Right hindlimb (tissue), 1 donor: ENCODE measurements around the gene PCDH1.
"Not testable (repeated sequence)": the region's sequence is repeated elsewhere in the genome, so short reads cannot be mapped to it uniquely, and the experiment has no call there.

ENCODE experiments used
- DNase-seq: peaks from one replicate; pipeline ENCODE4 v3.0.0-alpha.2; 2018

Gene PCDH1

DNA sequence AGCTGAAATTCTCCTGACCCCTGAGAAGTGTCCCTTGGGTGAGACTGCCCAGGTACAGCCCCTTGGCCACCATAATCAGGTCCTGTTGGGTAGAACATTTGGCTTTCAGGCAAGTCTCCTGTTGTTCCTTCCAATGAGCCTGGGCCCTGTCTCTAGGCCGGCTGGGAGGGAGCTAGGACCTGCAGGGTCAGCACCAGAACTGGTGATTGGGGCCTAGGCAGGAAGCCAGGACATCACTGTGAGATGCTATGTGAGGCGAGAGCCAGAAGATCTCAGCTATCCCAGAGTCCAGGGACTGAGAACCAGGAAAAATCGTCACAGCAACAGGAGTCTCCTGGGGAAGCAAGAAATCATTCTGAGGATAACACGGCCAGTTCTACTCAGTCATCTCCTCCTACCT is 51.5 kb downstream of the PCDH1 start:
- no peak for DNase-seq

DNA sequence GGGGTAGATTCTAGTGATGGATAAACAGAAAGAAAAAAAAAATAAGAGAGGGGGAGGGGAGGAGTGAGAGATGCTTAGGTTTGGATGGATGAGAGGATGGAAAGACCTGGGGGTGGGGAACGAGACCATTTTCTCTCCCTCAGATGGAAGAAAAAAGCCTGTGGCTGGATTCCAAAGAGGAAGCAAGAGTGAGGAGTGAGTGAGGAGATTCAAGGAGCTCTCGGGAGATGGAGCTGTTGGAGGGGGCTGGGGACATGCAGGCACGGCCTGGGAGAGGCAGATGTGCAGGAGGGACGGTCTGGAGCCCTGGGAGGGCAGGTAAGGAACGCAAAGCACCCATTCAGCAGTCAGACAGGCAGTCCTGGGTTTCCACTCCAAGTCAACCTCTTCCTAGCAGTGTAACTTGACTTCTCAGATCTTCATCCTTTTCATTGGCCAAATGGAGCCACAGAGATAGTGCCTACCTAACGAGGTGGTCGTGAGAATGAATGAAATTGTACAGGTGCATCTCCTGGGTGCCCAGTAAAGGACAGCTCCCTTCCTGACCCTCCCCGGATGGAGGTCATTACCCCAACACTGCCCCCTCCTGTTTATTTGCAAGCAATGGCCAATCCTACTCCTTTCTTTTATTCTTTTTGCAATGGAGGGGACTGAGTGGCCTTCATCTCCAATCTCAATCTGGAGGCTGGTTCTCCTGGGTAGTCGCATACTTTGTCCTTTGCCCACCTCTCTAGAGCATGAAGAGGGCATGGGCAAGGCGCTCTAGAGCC is 52.2 kb downstream of the PCDH1 start:
- no peak for DNase-seq

DNA sequence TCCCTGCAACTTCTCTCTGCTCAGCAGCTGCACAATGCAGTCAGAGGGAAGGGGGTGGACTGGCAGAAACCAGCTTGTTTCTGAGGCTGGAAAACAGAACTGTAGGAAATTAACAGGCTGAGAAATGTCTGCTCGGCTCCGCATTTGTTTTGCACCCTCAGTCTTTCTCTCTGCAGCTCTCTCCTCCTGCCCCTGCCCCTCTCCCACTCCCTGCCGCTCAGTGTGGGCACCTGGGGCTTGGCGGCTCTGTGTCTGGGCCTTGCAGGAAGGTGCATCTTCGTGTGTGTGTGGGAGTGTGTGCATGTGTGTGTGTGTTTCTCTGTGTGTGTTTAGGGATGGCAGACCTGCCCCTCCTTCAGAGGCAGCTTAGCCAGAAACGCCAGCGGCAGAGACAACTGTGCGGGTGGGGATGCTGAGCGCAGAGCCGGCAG is 53.0 kb downstream of the PCDH1 start:
- no peak for DNase-seq

DNA sequence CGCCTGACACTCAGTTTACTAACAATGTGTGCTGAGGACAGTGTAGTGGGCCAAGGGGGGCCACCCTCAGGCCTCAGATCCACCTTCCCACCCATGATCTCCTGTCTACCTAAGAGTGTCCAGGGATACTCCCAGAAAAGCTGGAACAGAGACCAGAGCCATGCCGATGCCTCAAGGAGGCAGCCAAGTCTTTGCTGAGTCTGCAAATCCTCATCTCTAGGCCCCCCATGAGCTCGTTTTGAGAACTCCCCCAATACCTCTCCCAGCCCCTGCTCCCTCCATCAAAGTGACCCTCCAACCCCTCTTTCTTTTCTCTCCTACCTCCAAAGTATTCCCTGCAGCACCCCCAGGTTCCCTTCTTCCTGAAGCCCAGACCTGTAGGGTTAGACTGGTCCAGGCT is 53.5 kb downstream of the PCDH1 start:
- DNase-seq = no peak

DNA sequence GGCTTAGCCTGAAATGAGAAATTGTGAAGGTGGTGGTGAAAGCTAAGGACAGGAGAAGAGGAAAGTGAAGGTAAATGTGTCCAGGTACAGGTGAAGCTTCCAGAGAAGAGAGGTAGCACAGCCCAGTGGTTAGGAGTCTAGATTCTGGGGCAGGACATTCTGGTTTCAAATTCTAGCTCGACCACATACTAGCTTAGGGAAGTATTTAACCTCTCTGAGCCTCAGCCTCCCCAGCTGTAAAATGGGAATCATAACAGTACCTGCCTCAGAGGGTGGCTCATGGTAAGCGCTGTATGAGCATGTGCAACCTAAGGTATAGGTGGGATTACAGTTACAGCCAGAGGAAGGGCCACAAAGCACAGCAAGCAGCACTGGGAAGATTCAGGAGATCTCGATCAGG is 55.2 kb downstream of the PCDH1 start:
- DNase-seq = no peak

DNA sequence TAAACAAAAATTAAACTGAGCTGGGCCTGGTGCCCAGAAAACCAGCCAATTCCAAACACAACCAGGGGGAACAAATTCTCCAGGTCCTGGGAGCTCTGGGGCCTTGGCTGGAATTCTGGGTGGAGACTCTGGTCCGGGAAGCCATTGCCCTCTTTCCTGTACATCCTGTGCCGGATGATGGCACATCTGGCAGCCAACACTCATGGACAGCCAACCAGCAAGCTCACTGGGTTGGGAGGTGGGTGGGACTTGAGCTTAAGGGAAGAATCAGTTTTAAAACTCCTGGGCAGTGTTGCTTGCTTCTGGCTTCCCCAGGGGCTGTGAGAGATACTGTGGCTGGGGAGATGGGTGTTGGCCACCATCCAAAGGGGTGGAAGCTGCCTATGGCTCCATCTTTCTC is 56.1 kb downstream of the PCDH1 start:
- no peak for DNase-seq

DNA sequence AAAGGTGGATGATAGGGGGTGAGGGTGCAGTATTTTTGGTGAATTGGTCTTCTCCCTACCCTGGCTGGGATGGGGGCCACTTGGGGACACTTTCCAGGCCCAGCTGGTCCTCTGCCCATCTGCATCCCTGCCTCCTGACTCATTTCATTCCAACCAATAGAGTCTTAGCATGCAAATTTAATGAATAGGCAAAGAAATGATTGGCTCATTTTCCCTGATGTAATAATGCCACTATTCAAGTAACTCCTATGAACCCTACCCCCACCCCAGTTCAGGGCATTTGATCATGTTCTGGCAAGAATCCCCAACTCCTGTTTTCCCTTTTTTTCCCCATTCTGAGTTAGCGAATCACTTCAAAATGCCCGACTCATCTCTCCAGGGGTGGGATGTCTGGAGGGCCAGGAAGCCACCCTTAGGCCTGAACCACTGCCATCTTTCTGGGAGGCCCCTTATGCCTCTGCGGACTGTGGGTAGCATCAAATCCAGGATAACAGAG is 56.7 kb downstream of the PCDH1 start:
- DNase-seq = no peak

DNA sequence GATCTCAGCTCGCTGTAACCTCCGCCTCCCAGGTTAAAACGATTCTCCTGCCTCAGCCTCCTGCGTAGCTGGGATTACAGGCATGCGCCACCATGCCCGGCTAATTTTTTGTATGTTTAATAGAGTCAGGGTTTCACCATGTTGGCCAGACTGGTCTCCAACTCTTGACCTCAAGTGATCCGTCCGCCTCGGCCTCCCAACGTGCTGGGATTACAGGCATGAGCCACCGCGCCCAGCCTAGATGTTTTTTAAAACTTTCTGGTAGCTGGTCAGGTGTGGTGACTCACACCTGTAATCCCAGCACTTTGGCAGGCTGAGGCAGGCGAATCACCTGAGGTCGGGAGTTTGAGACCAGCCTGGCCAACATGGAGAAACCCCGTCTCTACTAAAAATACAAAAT is 57.5 kb downstream of the PCDH1 start:
- not testable (repeated sequence) for DNase-seq

DNA sequence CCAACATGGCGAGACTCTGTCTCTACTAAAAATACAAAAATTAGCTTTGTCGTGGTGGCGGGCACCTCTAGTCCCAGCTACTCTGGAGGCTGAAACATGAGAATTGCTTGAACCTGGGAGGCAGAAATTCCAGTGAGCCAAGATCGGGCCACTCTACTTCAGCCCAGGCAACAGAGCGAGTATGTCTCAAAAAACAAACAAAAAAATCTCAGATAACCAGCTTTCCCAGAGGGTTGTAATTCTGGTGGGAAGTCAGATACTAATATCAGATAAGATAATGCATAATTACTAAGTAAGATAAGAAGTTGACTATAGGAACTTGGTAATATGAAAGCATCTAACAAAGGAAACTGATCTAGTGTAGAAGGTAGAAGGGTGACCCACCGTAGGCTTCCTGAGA is 60.6 kb downstream of the PCDH1 start:
- DNase-seq = no peak

DNA sequence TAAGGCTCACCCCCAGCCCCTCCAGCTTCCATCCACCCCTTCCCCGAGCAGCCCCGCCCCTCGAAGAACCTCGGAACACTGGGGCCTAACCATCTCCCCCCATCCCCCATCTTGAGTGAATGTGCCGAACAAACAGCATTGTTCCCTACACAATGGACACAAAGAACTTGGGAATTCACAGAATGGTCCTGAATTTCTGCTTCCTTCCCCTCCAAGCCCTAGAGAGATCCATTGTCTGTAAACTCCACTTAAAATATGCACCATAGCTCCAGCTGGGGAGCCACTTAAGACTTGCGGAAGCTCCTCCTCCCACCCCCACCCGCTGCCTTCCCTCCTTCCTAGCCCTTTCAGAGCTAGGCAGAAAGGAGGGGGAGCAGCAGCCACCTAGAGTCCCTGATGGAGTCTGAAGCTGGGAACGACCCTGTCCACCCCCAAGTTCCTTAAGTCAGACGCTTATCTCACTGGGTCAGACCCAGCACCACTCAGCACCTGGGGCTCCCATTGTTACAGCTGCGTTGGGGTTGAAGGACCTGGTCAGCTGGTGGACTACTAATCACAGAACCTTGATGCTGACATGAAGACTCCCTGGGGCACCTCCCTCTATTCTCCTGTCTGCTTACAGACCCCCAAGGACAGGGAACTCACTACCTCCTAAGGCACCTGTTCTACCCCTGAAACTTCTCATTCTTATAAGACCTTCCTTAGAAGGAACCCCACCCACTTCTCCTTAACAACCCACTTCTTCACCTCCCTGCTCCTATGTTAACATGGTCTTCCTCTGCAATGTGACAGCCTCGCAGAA is 61.4 kb downstream of the PCDH1 start:
- no peak for DNase-seq

DNA sequence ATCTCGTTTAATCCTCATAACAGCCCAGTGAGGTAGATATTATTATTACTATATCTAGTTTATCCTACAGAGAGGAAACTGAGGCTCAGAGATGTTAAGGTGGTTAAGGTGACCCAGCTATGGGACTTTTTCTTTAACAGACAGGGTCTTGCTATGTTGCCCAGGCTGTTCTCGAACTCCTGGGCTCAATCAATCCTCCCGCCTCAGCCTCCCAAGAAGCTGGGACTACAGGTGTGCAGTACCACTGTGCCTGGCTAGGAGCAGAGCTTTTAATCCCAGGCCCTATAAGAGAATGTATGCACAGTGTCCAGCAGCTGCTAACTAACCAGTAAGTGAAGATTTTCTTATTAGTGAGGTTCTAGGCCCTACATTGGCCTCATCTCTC is 62.4 kb downstream of the PCDH1 start:
- no peak for DNase-seq

DNA sequence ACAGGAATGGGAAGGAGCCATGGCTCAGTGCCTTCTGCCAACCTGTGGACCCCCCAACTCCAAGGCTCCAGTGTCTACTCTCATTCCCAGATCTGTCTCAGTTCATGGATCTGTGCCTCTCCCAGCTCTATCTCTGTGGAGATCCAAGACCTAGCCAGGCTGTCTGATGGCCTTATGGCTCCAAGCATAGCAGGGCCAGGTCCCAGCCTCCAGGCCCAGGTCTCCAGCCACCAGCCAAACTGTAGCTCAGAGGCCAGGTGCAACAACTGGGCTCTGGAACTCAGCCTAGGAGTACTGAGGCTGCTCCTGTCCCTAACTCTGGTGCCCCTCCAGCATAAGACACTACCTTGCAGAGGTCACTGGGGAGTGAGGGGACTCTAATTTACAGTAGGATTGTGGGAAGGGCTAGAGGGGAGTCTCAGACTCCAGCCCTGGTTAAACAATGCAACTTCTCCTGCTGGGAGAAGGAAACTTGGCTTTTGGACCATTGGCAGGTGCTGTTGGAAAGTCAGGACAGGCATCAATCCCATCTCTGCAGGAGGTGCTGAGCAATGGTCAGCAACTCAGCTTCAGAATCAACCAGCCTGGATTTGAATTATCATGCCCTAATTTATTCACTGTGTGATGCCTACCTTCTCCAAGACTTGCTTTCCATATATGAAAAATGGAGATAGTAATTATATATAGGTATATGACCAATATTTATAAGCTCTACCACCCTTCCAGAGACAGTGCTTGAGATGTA is 63.0 kb downstream of the PCDH1 start:
- DNase-seq = no peak

DNA sequence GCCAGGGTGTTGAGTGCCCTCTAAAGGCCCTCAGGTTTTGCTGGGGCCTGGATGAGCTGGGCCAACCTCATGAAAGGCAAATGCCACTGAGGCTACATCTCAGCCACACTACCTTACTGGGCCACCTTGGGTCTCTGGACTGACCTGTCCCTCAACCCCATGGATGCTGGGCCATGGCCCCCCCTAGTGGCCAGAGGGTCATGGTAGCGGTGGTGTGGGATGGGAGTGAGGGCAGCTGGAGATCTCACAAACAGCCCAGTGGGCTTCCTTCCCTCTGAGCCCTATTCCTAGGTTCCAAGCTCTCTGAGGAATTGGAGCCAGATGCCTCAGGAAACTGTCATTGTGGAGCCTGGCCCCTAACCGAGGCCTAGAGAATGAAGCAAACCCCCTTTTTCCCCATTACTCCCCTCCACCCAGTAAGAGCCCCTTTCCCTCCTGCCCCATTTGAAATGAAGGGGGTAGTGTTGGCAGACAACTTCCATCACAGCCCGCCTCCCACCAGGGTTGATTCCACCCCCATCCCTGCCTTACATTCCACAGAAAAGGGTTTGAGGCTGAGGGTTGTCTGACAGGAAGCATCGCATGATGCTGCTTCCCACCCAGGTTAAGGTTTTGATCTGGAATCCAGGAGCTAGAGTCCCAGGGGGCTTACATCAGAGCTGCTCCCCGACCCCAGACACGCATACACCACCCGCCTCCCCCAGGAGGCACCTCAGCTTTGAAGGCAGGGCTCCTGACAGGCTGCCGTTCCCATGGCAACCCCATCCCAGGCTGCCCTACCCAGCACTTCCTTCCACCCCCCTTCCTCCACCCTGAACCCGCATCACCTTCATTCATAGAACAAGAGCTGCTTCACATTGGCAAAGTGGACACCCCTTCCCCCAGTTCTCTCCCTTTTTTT is 63.9 kb downstream of the PCDH1 start:
- no peak for DNase-seq

DNA sequence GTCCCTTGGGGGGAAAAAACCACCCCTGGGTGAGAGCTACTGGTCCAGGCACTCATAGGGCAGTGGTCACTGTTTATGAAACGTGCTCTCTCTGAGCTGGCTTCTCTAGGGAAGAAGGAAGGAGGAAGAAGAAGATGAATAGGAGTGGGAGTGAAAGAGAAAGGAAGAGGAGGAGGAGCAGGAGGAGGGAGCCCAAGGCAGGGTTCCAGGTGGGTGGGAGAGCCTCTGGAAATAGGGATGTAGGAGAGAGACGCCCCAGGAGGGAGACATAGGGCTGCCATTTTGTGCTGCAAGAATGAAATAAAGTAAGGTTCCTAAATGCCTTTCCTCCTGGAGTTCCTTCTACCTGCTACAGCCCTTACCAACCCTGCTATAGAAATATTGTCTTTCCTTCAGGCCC is 65.7 kb downstream of the PCDH1 start:
- no peak for DNase-seq

DNA sequence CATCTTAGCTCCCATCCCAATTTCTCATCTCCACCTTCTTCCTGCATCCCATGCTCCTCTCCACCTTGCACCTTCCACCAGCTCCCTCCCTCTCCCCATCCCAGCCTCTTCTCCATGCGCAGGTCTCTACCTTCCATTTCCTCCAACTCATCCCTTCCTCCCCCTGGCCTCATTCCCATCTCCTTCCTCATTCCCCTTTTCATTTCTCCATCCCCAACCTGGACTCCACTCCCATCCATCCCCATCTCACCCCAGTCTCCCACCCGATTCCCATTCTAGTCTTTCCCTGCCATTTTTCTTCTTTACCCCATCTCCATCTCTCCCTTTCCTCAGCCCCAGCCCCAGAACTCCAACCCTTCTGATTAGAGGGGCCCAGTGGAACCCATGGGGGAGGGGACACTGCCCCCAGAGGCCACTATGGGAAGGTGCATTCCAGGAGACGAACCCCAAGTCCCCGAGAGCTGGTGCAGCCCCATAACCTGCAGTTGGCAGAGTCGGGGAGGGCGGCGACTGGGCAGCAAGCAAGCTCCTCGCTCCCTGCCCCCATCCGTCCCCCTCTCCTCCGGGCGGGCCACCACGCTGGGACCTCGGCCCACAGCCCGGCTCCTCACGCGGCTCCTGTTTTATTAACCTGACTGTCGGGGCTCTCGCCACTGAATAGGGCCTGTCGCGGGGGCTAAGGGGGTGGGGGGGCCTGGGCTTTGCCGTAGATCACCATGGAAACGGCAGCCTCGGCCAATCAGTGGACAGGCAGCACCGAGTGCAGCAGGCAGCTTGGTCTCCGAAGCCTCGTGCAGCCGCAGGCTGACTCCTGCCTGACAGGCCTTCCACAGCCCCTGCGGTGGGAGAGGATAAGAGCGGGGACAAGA is 66.7 kb downstream of the PCDH1 start:
- peak; percentile 46 for DNase-seq

DNA sequence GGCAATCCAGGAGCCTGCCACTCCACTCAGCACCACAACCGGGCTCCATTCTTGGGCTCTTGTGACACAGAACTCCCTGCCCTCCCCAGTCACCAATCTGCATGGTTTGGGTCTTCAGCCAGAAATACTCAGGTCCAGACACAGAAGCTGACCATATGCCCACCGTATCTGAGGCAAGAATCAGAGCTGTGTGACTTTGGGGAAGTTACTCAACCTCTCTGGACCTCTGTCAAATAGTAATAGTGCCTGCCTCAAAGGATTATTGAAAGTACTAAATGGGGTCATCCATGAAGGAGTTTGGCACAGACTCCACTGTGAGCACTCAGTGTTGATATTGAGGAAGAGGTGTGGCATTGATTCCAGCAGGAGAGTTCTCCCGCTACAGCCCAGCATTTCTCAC is 67.5 kb downstream of the PCDH1 start:
- DNase-seq = no peak

DNA sequence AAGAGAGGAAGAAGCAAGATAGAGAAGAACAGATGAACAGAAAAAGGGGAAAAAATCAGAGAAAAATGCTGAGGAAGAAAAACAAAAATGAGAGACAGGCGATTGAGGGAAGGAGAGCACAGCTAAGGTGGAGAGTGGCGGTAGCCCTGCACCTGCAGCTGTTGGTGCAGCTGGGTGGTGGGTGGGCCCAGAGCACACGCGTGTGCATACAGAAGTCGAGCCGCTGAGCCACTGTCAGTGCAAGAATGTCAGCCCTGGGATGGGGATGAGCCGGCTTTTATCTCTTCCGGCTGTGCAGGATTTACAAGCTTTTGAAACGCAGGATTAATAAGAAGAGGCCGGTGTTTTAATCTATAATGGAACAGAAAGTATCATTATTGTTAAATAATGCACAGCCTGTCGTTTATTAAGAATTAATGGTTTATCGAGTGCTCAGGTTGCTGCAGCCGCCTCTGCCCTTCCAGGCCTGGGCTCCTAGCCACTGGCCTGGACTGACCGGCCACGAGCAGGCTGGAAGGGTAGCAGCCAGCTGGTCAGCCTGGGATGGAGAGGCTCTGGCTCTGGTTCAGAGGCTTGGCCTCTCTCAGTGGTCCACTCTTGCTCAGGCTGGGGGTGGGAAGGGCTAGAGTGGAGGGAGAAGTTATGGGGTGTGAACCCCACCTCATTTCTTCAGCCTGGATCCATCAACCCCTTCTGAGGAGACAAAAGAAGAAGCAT is 68.7 kb downstream of the PCDH1 start:
- no peak for DNase-seq

DNA sequence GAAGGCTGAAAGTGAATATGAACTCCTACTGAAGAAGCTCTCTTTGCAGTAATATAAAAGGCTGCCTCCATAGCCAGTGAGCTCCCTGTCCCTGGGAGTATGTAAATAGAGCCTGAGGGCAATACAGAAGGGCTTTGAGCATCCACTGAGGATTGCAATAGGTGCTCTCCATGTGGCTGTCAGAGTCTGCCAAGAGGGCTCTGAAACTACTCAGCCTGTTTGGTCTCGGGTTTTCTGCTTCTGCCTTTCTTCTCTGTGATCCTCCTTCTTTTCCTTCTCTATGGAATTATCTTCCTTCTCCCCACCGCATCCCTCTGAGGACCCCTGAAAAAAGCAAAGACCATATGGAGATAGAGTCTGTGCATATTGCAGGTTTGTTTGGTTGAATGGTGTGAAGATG is 69.4 kb downstream of the PCDH1 start:
- DNase-seq = no peak

DNA sequence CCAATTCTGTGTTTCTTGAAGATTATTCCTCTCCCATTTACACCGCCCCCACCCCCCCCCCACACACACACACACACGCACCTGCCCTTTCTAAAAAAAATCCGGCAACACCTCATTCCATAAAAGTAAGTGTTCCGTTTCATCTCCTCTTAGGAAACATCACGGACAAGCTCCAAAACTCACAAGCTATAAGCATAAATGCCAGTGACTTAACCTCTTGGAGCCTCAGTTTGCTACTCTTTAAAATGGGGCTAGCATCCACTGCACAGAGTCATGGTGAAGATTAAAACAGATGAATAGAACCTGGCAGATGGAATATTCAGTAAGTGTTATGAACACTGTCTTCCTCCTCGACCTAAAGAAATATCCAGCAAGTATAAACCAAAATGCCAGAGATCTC is 70.5 kb downstream of the PCDH1 start:
- DNase-seq = no peak

DNA sequence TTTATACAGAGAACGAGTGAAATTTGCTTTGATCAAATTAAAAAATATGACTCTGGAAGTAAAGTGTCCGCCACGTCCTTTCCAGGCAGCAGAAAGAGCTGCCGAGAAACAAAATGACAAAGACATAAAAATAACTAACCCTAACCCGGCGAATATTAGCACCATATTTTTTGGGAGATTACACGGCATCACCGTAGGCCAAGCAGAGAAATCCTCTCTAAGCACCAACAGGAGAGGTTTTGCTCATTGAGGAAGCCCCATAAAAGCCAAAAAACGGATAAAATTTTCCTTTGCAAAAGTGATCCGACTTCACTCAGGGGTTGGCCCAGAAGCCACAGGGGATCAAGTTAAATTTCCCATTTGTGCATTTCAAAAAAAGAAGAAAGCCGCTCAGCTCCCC is 70.9 kb downstream of the PCDH1 start:
- no peak for DNase-seq

DNA sequence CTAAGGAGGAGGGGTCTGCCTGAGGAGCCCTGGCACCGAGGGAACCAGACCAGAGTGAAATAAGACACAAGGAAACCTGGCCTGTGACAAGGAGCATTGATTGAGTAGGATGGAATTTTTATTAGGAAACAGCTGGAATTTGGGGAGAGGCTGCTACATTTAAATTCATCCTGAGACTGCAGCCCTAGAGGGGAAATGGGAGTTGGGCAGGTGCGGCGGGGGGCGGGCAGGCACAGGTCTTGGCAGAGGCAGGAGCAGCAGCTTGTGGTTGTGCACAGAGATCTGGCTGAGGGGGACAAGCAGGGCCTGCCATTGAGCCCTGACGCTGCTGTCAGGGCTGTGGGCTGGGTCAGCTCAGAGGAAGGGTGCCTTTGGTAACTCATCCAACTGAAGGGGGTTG is 71.6 kb downstream of the PCDH1 start:
- DNase-seq = no peak
